Fibroblast of lung (primary cell): ENCODE results near the gene PACRG. TPM values are rescaled to one million over a fixed set of nuclear protein-coding genes. Genes with fewer than 3 reads are reported as not detected.

Source experiments
- DNase-seq, 2 donors: peaks; one replicate each; pipeline versions ENCODE4 v3.0.0 to v3.0.0-alpha.2; 2010; ENCODE audit warnings: low read depth in 2 of 2
- H2AFZ ChIP-seq: 2 replicates; pipeline ENCODE4 v1.5.1; 2012; ENCODE audit warnings: low read length, control low read depth, inconsistent platforms
- H3K27ac ChIP-seq: 2 replicates; pipeline ENCODE4 v1.5.1; 2011; ENCODE audit warnings: low read length, control low read depth; ENCODE audit not compliant: insufficient read depth
- H3K27me3 ChIP-seq: 2 replicates; pipeline ENCODE4 v1.5.1; 2011; ENCODE audit warnings: mild to moderate bottlenecking, low read length; ENCODE audit not compliant: control insufficient read depth, insufficient read depth
- H3K36me3 ChIP-seq: 2 replicates; pipeline ENCODE4 v1.5.1; 2011; ENCODE audit warnings: low read length; ENCODE audit not compliant: control insufficient read depth, insufficient read depth
- H3K4me1 ChIP-seq: 2 replicates; pipeline ENCODE4 v1.5.1; 2011; ENCODE audit warnings: low read length; ENCODE audit not compliant: control insufficient read depth, insufficient read depth; ENCODE audit errors: extremely low read depth
- H3K4me2 ChIP-seq: 2 replicates; pipeline ENCODE4 v1.5.1; 2011; ENCODE audit warnings: low read length, control low read depth; ENCODE audit not compliant: insufficient read depth; ENCODE audit errors: extremely low read depth
- H3K4me3 ChIP-seq, 4 experiments: fragments of 200-600 bp in 1 of 4; sonication (generic) in 1 of 4; replicated peaks in 1 of 4; 2 replicates each; pipeline ENCODE4 v1.5.1; 2011 to 2016; ENCODE audit warnings: low read length in 4 of 4, low read depth in 3 of 4, mild to moderate bottlenecking in 3 of 4, control low read depth in 2 of 4, inconsistent platforms in 1 of 4, mixed read lengths in 1 of 4; ENCODE audit not compliant: insufficient read depth in 1 of 4; ENCODE audit errors: control extremely low read depth in 1 of 4
- H3K79me2 ChIP-seq: 2 replicates; pipeline ENCODE4 v1.5.1; 2012; ENCODE audit warnings: mild to moderate bottlenecking, low read length, inconsistent platforms; ENCODE audit not compliant: control insufficient read depth, insufficient read depth
- H3K9ac ChIP-seq: 2 replicates; pipeline ENCODE4 v1.5.1; 2011; ENCODE audit warnings: mild to moderate bottlenecking, low read length, control low read depth; ENCODE audit not compliant: insufficient read depth
- H3K9me3 ChIP-seq: 2 replicates; pipeline ENCODE4 v1.5.1; 2012; ENCODE audit warnings: low read depth, low read length; ENCODE audit not compliant: control insufficient read depth, insufficient read depth
- H4K20me1 ChIP-seq: 2 replicates; pipeline ENCODE4 v1.5.1; 2011; ENCODE audit warnings: low read length; ENCODE audit not compliant: control insufficient read depth, insufficient read depth; ENCODE audit errors: extremely low read depth
- EZH2 ChIP-seq: IDR thresholded peaks from 2 replicates; pipeline ENCODE4 v1.5.1; 2012; ENCODE audit warnings: low read length, control low read depth, mild to moderate bottlenecking; ENCODE audit errors: missing control alignments
- polyA plus RNA-seq, 2 donors: library from polyadenylated mRNA; depleted of rRNA in 1 of 2; stranded (reverse) in 1 of 2; unstranded in 1 of 2; fragments of >200 nt; gene quantifications; 2 replicates each; pipeline ENCODE4 v1.2.1, GENCODE V29; 2011 to 2012; ENCODE audit warnings: missing spikeins in 1 of 2
- total RNA-seq: library from RNA; depleted of rRNA; stranded (reverse); fragments of >200 nt; gene quantifications from 2 replicates; pipeline ENCODE4 v1.2.1, GENCODE V29; 2014
- TF ChIP-seq, protein P1 (sequence below), 2 donors: IDR thresholded peaks in 1 of 2; conservative IDR thresholded peaks in 1 of 2; 1 replicate in 1 of 2; 2 replicates in 1 of 2; pipeline ENCODE4 v1.5.1; 2011 to 2012; ENCODE audit warnings: low read length in 2 of 2, control low read depth in 1 of 2, inconsistent platforms in 1 of 2, low read depth in 1 of 2, mild to moderate bottlenecking in 1 of 2

Gene PACRG
- total and polyA plus RNA-seq, 2 donors (not counting 1 experiment from before 2014, with no cell fraction given) = 0.30 to 0.66 TPM

GRCh38 chr6:163054641-163055040 is 326.9 kb downstream of the PACRG start:
- no peaks in the 10 kb centered on the region for H3K4me1 ChIP-seq
- H4K20me1 ChIP-seq = no peaks in the 10 kb centered on the region
- DNase-seq = no peak
- H3K4me3 ChIP-seq = no peak overlapping the region
- no peak overlapping the region for H3K27ac ChIP-seq
- H3K9ac ChIP-seq = no peak overlapping the region
- TF ChIP-seq, protein P1, sequence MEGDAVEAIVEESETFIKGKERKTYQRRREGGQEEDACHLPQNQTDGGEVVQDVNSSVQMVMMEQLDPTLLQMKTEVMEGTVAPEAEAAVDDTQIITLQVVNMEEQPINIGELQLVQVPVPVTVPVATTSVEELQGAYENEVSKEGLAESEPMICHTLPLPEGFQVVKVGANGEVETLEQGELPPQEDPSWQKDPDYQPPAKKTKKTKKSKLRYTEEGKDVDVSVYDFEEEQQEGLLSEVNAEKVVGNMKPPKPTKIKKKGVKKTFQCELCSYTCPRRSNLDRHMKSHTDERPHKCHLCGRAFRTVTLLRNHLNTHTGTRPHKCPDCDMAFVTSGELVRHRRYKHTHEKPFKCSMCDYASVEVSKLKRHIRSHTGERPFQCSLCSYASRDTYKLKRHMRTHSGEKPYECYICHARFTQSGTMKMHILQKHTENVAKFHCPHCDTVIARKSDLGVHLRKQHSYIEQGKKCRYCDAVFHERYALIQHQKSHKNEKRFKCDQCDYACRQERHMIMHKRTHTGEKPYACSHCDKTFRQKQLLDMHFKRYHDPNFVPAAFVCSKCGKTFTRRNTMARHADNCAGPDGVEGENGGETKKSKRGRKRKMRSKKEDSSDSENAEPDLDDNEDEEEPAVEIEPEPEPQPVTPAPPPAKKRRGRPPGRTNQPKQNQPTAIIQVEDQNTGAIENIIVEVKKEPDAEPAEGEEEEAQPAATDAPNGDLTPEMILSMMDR (conservative IDR thresholded peaks at IDR 0.05 in 1 of 2, IDR thresholded peaks at IDR 0.05 in 1 of 2; ENCODE audit: low read depth in 1 of 2, low read length in 2 of 2) = no peak
- no peak for TF ChIP-seq EZH2
- H3K27me3 ChIP-seq = no peaks in the 10 kb centered on the region
- no peaks in the 10 kb centered on the region for H3K79me2 ChIP-seq
- no peaks in the 10 kb centered on the region for H3K9me3 ChIP-seq
- H3K4me2 ChIP-seq = no peak overlapping the region
- H2AFZ ChIP-seq = no peak overlapping the region
- no peaks in the 10 kb centered on the region for H3K36me3 ChIP-seq

GRCh38 chr6:163057260-163057659 is 329.5 kb downstream of the PACRG start:
- Histone ChIP-seq H3K27ac (no peak overlapping the region), H3K4me1 (no peaks in the 10 kb centered on the region), H3K79me2 (no peaks in the 10 kb centered on the region), H3K27me3 (no peaks in the 10 kb centered on the region), H3K4me3 (no peak overlapping the region), H4K20me1 (no peaks in the 10 kb centered on the region), H2AFZ (no peak overlapping the region), H3K4me2 (no peak overlapping the region), H3K9me3 (no peaks in the 10 kb centered on the region), H3K9ac (no peak overlapping the region), H3K36me3 (no peaks in the 10 kb centered on the region)
- no peak for DNase-seq
- no peak for TF ChIP-seq EZH2
- TF ChIP-seq, protein P1 (conservative IDR thresholded peaks at IDR 0.05 in 1 of 2, IDR thresholded peaks at IDR 0.05 in 1 of 2; ENCODE audit: low read depth in 1 of 2, low read length in 2 of 2) = no peak

DNA sequence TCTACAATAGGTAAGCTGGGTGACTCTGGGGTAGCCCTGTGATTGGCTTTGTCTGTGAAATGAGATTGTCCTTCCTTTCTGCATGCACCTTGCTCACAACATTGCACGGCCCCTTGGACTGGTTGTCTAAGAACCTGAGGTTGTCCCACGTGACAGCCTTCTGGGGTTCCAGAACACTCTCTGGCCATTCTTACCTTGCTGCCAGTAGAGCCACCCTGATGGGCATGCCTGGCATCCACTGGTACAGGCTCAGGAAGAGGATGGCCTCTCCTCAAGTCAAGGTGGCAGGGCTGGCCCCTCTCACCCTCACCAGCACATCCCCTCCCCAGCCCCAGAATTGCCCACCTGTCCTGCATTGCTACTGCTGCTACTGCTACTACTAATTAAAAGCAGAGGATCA is 335.0 kb downstream of the PACRG start:
- no peak overlapping the region for H3K4me2 ChIP-seq
- TF ChIP-seq, protein P1 (conservative IDR thresholded peaks at IDR 0.05 in 1 of 2, IDR thresholded peaks at IDR 0.05 in 1 of 2; ENCODE audit: low read depth in 1 of 2, low read length in 2 of 2) = no peak
- no peak for TF ChIP-seq EZH2
- H3K4me1 ChIP-seq = no peaks in the 10 kb centered on the region
- no peaks in the 10 kb centered on the region for H3K27me3 ChIP-seq
- H4K20me1 ChIP-seq = no peaks in the 10 kb centered on the region
- H3K36me3 ChIP-seq = no peaks in the 10 kb centered on the region
- no peaks in the 10 kb centered on the region for H3K79me2 ChIP-seq
- no peak for DNase-seq
- no peak overlapping the region for H2AFZ ChIP-seq
- no peak overlapping the region for H3K9ac ChIP-seq
- no peaks in the 10 kb centered on the region for H3K9me3 ChIP-seq
- no peak overlapping the region for H3K4me3 ChIP-seq
- no peak overlapping the region for H3K27ac ChIP-seq
